ENCODE measurements around the gene HOXD12.

The HOXD12 gene

DNA sequence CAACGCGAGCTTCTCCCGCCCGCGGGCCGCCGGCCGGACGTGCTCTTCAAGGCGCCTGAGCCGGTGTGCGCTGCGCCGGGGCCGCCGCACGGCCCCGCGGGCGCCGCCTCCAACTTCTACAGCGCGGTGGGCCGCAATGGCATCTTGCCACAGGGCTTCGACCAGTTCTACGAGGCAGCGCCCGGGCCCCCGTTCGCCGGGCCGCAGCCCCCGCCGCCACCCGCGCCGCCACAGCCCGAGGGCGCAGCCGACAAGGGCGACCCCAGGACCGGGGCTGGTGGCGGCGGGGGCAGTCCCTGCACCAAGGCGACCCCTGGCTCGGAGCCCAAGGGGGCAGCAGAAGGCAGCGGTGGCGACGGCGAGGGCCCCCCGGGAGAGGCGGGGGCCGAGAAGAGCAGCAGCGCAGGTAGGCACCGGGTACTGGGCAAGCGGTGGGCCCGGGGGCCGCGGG lies 8.2 kb downstream of the HOXD12 start:
- DNase-seq, result no peak

DNA sequence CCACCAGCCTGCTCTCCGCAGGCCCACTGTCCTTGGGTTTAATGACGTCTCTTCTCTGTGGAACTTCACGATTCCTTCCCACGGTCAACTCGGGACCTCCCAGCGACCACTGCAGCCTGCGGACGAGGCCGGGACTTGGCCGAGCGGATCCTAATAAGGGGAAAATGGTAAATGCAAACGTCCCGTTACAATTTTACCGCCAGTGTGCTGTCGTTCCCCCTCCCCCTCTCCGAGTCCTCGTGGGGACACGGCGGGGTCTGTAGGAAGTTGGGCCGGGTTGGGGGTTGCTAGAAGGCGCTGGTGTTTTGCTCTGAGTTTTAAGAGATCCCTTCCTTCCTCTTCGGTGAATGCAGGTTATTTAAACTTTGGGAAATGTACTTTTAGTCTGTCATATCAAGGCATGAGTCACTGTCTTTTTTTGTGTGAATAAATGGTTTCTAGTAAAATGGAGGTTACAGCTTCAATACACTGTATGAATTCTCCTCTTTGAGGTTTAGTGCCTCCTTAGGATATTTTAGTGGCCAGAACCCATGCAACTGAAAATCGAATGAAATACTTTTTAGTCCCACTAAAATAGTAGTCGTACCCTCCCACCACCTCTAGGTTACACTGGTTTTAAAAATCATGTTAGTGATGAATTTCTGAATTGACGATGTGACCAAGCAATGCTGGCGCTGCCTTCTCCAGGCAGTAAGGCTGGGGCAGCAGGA lies 9.8 kb downstream of the HOXD12 start:
- DNase-seq, result no peak

DNA sequence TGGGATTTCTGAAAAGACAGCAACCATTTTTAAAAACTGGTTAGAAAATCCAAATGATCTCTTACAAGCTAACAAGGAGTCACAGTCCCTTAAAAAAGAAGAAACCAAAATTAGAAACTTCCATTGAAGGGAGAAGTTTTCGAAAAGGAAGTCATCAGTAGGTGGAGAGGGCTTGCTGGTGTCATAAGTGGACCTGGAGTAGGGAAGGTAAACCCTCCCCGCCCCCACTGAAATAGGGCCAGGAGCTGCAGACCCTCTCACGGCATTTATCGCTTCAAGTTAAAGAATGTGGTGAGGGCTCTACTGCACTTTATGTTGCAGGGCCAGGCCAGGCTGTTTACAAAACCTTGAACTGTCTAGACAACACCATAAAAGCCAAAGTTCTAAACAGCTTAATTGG lies 10.4 kb downstream of the HOXD12 start:
- no peak for DNase-seq

DNA sequence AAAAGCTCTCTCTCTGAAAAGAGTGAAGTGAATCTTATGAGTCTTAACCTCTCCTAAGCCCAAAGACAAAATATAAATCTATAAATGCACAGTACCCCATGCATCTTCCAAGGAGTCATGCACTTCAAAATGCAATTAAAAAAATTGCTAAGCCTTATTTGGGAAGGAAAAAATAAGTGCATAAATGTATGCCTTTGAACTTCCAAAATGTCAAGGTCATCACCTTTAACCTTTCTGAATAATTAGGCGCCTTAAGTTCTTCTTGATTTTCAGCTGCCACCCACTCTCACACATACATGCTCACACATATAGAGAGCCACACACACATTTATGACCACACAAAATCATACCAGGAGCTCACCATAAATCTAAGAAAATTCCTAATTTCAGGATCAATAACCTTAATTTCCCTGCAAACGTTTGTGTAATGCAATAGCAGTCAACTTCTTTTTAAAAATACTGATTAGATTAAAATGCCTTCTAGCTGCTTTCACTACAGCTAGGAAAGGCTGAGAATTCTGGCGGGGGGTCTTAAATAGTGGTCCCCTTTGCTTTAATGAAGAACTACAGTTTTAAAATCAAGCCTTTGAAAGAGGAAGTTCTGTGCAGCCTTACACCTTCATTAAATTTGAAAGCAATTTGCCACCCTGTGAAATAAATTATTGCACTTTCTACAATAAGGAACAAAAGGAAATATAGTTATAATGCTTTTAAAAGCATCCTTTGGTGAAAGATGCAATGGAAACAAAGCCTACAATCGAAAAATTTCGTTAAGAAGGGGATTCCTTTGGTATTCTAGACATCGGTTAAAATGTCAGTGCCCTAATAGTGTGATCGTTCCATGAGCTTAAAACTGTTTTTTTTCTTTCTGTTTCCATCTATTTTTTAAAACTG lies 11.1 kb downstream of the HOXD12 start:
- DNase-seq, result no peak

DNA sequence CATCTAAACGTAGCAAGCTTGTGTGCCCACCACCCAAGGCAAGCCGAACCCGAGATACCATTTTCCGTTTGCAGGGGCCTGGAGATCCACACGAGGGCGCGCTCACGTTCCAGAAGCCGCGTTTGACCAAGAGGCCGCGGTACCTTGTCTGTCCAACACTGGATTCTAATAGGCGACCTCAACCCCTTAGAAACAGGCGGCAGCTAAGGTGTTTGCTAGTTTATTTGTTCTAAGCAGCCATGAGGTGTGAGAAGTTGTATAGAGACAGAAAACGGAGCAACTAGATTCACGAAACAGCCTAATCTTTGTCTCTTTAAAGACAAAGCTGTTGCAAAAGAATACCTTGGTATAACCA lies 11.7 kb downstream of the HOXD12 start:
- DNase-seq, result no peak

DNA sequence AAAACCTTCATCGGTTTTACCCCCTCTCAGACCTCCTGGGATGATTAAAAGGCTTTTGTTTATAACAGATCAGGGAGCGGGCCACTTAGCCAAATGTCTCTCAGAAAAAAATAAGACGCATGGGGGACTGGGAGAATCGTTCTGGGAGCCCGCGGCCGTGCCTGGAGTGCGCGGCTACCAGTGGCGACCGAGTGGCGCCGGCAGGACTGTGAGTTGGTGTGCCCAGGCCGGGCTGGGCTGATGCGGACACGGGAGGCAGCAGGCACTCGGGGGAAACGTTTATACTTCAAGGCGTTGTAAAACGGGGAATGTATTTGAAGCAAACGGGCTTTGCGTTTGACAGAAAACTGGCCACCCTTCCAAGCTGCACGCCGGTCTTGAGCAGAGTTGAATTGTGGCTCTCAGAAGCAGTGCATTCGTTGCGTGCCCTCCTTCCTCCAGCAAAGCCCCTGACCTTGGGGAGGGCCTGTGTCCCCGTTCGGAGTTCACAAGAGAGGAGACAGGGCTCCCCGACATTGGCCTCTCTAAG lies 12.3 kb downstream of the HOXD12 start:
- no peak for DNase-seq

DNA sequence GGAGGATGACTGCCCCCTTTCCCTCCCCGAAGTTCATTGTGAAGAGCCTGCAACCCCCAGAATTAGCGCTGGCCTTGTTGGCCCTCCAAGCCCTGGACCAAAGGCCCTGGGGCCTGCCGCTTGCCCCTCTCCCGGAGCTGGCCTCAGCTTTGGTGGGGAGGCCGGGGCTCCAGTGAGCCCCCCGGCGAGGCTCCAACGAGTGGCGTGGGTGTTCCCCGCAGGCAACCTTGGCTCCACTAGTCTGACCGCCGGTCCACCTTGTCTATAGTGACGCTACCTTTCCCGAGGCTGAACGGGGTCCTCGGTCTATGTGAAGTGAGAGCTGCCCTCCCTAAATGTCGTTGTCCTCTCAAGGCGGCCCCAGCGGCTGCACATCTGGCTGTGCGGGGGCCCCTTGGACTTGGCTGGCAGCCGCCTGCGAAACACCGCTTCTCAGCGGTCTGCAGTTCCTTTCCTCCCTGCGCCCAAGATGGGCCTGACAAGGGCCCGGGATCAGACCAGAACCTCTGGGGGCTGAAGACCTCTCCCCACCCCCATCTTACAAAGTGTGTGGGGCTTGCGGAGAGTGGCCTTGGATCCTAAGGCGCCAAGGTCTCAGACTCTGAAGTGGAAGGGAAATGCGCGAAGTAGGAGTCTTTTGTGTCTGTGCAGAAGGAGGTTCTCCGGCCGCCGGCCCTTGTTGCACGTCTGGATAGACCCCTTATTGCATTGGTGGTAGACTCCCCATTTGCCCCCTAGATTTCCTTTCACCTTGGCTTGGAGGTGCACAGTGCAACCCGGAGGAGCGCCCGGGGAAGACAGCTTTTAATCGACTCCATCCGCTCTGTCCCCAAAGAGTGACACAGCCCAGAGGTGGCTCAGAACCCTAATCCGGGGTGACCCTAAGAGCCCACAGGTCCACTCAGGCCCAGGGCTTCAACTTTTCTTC lies 13.0 kb downstream of the HOXD12 start:
- DNase-seq, result no peak

DNA sequence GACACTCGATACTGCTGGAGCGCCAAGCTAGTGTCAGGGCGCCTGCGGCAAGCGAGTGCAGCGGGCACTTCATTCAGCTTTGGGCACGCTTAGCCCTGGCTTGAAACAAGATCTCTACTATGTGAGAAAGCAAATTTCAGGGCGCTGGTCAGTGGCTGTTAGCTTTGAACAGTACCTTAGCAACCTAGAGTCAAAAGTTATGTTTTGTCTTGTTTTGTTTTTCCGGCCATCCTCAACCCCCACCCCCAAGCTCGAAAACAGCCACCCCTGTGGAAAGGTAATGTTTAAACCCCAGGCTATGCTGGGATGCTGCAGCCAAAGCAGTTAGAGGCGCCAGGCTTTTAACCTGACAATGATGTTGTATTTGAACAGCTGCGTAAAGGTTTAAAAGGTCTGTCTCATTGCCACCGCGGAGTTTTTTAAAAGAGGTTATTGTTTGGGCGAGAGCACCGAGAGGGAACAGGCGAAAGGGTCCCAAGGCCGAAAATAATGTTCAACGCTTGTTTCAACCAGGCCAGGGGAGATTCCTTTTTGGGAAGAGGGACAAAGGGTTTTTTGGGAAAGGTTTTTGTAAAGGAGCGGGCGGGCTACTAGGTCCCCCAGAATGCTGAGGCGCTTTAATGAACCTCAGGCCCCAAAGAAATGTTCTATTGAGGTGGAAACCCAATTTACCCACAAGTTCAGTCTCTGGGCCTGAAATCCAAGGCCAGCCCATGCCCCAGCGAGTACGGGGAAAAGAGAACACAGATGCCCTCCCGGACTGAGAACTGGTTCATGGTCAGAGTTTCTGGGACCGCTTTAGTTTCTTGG lies 14.7 kb downstream of the HOXD12 start:
- no peak for DNase-seq

DNA sequence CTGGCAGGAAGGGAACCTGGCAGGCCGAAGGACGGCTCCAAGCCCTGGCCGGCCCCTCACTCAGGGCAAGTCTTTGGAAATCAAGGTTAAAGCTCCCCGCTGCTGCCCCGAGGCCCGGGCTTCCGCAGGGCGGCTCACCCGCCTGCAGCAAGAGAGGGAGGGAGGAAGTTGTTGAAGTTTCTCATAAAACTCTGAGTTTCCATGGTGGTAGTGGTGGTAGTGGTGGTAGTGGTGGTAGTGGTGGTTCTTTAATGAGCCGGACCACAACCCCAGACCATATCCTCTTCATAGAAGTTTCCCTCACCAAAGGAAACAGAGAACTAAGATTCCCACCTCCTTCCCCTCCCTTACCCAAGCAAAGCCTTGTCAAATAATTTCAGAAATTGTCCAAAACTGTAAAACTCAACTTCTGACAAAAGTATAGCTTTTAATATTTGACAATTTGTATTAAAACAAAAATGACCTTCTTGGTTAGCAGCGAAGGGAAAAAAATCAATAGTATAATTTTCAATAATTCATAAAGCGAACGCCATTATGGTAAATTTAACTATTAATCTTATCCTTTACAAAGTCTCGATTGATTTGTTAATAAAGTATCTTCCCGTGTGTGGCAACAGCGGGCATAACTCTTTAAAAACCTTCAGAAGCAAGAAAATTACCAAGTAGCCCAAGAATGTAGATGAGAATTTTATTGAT lies 15.5 kb downstream of the HOXD12 start:
- no peak for DNase-seq

DNA sequence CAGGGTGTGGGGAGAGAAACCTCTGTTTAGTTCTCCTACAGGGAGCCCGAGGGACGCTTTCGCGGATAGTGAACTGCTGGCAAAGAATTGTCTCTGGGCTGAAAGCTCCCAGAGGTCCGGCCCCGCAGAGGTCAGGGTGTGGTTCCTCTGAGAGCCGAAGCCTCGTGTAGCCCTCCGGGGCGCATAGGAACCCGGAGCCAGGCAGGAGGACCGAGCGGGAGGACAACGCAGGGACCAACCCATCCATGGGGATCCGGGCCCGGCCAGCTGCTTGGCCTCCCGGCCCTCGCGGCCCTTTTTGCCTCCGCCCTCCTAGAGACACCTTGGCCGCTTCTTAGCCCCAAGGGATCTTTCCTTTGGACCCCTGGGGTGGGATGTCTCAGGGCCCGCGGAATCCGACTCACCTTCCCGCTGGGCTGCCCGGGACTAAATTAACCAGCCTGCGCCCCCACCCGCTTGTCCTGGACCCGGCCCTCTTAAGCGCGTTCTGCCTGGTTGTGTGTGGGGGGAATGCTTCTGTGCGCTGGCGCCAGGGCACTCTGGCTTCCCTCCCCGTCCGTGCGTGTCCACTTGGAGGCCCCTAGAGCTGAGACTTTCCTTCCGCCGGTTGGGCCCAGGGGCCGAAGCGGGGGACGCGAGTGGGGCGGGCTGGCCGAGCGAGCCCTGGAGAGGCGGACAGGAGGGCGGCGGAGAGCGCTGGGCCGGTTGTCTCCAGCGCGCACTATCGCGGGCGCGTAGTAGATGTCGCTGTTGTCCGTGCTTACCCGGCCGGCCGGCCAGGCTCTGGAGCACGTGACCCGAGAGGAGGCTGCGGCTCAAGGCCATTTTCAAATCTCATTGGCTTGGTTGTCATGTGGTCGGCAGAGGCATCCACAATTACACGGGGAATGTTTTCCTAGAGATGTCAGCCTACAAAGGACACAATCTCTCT lies 16.6 kb downstream of the HOXD12 start, which contains the start of gene HOXD10:
TSS of gene HOXD10 (plus strand) at position 896 of the 931 bp plus-strand sequence. CDS start 56 bp downstream, outside the sequence.
- DNase-seq, result no peak

DNA sequence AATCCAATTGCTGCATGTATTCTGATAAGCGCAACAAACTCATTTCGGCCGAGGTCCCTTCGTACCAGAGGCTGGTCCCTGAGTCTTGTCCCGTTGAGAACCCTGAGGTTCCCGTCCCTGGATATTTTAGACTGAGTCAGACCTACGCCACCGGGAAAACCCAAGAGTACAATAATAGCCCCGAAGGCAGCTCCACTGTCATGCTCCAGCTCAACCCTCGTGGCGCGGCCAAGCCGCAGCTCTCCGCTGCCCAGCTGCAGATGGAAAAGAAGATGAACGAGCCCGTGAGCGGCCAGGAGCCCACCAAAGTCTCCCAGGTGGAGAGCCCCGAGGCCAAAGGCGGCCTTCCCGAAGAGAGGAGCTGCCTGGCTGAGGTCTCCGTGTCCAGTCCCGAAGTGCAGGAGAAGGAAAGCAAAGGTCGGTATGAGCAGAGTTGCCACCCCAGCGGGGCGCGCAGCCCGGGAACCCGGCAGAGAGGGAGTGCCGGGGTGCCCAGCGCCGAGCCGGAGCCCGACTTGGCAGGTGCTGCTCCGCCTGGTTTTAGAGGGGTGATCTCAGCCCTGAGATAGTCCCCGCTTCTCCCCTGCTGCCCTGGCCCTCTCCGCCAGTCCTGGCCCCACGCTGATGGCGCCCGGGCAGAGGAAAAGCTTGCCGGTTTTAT lies 17.7 kb downstream of the HOXD12 start:
- DNase-seq, result no peak

DNA sequence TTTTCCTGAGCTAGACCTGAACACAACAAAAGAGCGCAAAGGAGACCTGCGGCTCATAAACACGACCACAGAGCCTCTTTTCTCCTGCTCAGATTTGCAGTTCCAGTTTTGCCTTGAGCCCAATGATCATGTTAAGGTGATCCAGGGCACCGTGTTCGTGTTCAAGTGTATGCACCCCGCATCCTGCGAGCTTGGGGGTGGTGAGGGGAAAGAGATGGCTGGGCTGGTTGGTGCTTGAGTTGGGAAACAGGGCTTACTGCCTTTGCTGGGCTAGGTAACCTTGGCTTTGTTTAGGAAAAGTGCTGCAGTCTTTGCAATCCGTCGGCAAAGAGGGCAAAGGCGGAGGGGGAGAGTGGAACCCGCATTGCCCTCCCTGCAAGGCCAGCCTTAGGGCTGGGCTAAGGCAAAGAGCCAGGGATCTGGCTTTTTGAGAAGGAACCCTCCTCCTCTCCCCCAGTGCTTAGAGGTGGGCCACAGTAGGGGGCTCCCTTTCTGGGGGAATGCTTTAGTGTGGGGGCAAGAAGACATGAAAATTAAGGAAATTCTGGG lies 18.3 kb downstream of the HOXD12 start:
- no peak for DNase-seq

DNA sequence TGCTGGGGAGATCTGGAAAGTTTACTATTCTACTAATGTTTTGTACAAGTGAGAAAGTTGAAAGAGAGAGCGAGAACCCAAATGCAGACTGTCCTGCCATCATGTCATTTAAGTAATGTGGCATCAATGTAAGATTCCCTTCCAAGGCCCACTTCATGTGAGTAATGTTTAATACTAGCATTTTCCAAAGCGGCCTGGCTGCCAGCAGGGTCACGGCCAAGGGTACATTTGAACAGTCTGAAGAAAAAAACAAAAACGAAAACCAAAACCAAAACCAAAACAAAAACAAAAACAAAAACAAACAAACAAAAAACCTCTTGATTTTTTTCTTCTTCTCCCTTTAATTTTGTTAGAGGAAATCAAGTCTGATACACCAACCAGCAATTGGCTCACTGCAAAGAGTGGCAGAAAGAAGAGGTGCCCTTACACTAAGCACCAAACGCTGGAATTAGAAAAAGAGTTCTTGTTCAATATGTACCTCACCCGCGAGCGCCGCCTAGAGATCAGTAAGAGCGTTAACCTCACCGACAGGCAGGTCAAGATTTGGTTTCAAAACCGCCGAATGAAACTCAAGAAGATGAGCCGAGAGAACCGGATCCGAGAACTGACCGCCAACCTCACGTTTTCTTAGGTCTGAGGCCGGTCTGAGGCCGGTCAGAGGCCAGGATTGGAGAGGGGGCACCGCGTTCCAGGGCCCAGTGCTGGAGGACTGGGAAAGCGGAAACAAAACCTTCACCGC lies 19.2 kb downstream of the HOXD12 start:
- no peak for DNase-seq

DNA sequence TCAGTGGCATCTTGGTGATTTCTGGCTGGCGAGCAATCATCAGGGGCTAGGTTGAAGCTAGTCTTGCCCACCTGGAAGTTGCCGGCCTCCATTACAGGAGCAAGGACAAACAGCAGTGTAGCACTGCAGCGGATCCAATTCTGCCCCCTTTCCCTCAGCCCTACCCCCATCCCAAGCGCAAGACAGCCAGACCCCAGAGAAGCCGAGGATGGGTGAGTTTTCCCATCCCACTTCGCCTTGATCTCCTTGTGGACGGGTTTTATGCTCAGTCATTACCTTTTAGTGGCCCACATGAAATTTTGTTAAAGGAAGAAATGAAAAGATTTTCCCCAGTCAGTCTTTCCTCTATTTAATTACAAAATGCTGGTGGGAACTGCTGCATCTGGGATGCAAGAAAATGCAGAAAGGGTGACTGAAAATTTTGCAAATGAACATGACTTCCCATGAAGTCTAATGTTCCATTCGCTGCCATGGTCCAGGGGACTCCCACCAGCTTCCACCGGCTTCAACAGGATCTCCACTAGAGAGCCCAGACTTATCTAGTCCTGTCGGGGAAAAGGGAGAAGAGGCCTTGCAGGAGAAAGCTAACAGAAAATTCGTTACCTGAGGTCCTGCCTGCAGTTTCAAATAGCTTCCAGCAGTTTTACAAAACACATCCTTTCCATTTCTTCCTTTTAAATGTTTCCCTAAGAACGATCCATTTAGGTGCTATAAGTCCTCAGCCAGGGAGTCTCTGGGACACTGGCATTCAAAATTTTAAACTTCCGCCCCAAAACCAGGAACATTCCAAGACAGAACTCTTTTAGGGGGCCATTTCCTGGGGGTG lies 21.0 kb downstream of the HOXD12 start:
- no peak for DNase-seq

DNA sequence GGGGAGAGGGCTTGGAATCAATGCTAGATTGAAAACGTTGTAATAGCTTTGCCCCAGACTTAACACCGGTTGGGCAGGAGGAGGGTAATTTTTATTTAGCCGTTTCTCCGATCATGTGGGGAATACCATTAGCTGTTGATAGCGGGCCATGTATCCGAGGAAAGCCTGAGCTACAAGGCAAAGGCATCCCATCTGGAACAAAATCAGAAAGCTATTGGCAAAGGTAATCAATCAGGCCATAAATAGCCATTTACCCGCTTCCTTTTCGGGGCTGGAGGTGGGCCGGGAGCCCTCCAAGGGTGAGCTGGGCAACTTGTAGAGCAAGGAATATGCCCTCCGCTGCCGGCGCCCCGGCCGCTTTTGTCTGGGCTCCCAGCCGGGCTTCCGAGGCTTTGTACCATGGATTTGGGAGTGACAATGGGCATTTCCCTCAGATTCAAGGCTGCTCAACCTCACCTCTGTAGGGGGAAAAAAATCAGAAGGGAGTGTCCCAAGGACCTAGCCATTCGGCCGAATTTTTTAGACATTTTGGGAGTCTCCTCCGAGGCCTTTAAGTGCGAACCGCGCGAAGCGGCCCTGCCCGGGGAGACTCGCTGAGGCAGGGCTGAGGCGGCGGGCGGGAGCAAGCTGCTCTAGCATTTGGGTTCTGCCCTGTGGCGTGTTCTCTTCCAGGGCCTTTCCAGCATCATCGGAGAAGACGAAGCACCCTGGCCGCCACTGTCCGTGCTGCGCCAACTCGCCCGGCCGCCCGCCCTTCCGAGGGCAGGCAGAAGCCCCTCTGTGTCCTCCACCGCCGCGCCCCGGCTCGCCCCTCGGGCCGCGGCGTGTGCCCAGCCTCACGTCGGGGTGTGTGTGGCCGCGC lies 21.8 kb downstream of the HOXD12 start:
- no peak for DNase-seq

DNA sequence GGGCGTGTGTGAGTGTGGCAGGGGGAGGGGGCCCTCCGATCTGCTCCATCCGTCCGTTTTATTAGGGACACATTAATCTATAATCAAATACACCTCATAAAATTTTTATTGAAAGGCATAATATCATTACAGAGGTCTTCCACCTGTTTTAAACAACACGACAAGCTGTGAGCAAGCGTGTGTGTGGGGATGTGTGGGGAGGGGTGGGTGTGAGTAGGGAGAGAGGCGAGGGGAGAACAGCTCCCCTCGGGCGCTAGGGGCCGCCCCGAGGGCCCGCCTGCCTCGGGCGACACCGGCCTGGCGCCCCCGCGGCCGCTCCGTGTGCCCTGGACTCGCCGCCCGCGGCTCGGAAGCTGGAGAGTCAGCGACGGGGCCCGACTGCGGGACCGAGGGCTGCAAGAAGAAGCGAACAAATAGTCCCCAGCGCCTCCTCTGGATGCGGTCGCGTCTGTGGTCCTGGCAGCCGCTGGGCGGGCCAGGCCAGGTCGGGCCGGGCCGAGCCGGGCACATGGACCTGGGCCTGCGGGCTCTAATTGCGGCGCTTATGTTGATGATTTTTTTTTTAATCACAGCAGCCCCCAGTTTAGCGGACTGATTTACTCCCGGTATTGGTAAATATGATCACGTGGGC lies 22.6 kb downstream of the HOXD12 start:
- DNase-seq, result no peak

Measured in SIG-M5 (cell line).